NT2/D1 (cell line): ENCODE data around the gene MYO5B.

Source experiments
- SUZ12 ChIP-seq: IDR thresholded peaks from 2 replicates; pipeline ENCODE4 v1.6.1; 2011; ENCODE audit not compliant: insufficient read length, insufficient read depth; ENCODE audit errors: extremely low read depth
- ZNF274 ChIP-seq: IDR thresholded peaks from 2 replicates; pipeline ENCODE4 v1.6.1; 2011; ENCODE audit warnings: mild to moderate bottlenecking, low read depth, low read length

DNA sequence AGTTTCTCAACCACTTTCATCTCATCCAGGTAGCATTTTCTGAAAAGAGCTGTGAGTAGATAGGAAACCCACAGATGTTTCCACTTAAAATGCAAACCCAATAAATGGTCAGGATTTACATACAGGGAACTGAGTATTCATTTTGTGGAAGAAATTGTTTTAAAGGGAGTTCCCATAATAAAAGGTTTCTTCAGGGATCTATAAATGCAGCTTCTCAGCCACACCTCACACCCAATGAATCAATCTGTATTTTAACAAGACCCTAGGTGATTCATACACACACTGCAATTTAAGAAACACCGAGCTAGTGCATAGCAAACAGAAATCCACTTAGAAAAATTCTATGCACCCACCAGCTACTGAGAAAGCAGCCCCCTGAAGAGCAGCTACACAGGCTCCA lies 241.6 kb downstream of the MYO5B start:
- TF ChIP-seq ZNF274 (no peak), SUZ12 (no peak)
